ENCODE results near the gene SUPT3H.

SUPT3H gene

GRCh38 chr6:45421709-45422502 is 44.2 kb upstream of the SUPT3H start:
- no peak for TF ChIP-seq ZFX (IDR thresholded peaks at IDR 0.05)
- TF ChIP-seq CTCF (conservative IDR thresholded peaks at IDR 0.05), result peak; percentile 37
- no peak overlapping the region for H3K27ac ChIP-seq

- H3K27ac ChIP-seq, result no peak overlapping the region
- TF ChIP-seq ZFX (IDR thresholded peaks at IDR 0.05), result no peak
- no peak for TF ChIP-seq CTCF (conservative IDR thresholded peaks at IDR 0.05)
Observed at GRCh38 chr6:45420909-45421708, 43.4 kb upstream of the SUPT3H start.

- H3K27ac ChIP-seq, result no peak overlapping the region; the same call in 1 of the 2 replicates
- no peak for TF ChIP-seq ZFX (IDR thresholded peaks at IDR 0.05)
- TF ChIP-seq CTCF (conservative IDR thresholded peaks at IDR 0.05), result no peak
Observed at GRCh38 chr6:45420083-45420908, 42.6 kb upstream of the SUPT3H start.

- no peak overlapping the region; the same call in 1 of the 2 replicates for H3K27ac ChIP-seq
- TF ChIP-seq CTCF (conservative IDR thresholded peaks at IDR 0.05), result peak; percentile 87
- TF ChIP-seq ZFX (IDR thresholded peaks at IDR 0.05), result no peak
Observed at GRCh38 chr6:45419571-45420082, 41.9 kb upstream of the SUPT3H start.

GRCh38 chr6:45417436-45417835 is 39.7 kb upstream of the SUPT3H start:
- no peak for TF ChIP-seq ZFX (IDR thresholded peaks at IDR 0.05)
- no peak for TF ChIP-seq CTCF (conservative IDR thresholded peaks at IDR 0.05)
- no peak overlapping the region for H3K27ac ChIP-seq

GRCh38 chr6:45416700-45417099 is 39.0 kb upstream of the SUPT3H start:
- H3K27ac ChIP-seq, result no peak overlapping the region
- TF ChIP-seq CTCF (conservative IDR thresholded peaks at IDR 0.05) (no peak), ZFX (IDR thresholded peaks at IDR 0.05) (no peak)
